Effector memory CD8-positive, alpha-beta T cell (primary cell): Measurements from ENCODE around the gene FAM162B.
"Not testable (repeated sequence)": the region's sequence is repeated elsewhere in the genome, so short reads cannot be mapped to it uniquely, and the experiment has no call there.

Experiments
- ATAC-seq: fragments of 150-1000 bp; cut with Tn5 transposase; replicated peaks from 2 replicates; pipeline ENCODE4 v1.10.0; 2021; ENCODE audit warnings: mild to moderate bottlenecking, moderate library complexity
- DNase-seq, 3 experiments: peaks; one replicate each; pipeline ENCODE4 v3.0.0; 2021
- H3K27ac Mint-ChIP-seq, 2 donors: one replicate each; pipeline ENCODE4 v1.8.0; 2022; ENCODE audit warnings: mild to moderate bottlenecking in 2 of 2, mixed read lengths in 2 of 2, moderate library complexity in 2 of 2
- H3K27me3 Mint-ChIP-seq, 2 donors: one replicate each; pipeline ENCODE4 v1.8.0; 2022; ENCODE audit warnings: mixed read lengths in 2 of 2
- H3K36me3 Mint-ChIP-seq: one replicate; pipeline ENCODE4 v1.8.0; 2022; ENCODE audit warnings: mild to moderate bottlenecking, moderate library complexity, mixed read lengths; ENCODE audit not compliant: insufficient read depth
- H3K4me1 Mint-ChIP-seq, 2 donors: one replicate each; pipeline ENCODE4 v1.8.0; 2022; ENCODE audit warnings: low read depth in 2 of 2, mixed read lengths in 2 of 2
- H3K4me3 Mint-ChIP-seq, 2 donors: one replicate each; pipeline ENCODE4 v1.8.0; 2022; ENCODE audit warnings: mild to moderate bottlenecking in 2 of 2, mixed read lengths in 2 of 2, moderate library complexity in 2 of 2
- H3K9me3 Mint-ChIP-seq, 2 donors: one replicate each; pipeline ENCODE4 v1.8.0; 2022; ENCODE audit warnings: mixed read lengths in 2 of 2

FAM162B gene

GRCh38 chr6:116763906-116764628 lies 1.5 kb downstream of the FAM162B start:
- Mint-ChIP-seq H3K27me3 (peaks cover 48 to 53% of the 10 kb centered on the region in 2 donors), H3K9me3 (no peaks in the 10 kb centered on the region)

GRCh38 chr6:116763048-116763447 lies 2.5 kb downstream of the FAM162B start:
- H3K27me3 Mint-ChIP-seq, result peaks cover 47 to 48% of the 10 kb centered on the region in 2 donors

More at GRCh38 chr6:116763906-116764628, 1.5 kb downstream of the FAM162B start:
- H3K27ac Mint-ChIP-seq, result no peak overlapping the region
- peaks cover 6 to 7% of the 10 kb centered on the region in 2 donors for H3K4me1 Mint-ChIP-seq
- no peak for ATAC-seq
- H3K4me3 Mint-ChIP-seq, result peak overlapping the region; percentile 33 to 79
- DNase-seq, result no peak
- no peaks in the 10 kb centered on the region for H3K36me3 Mint-ChIP-seq

GRCh38 chr6:116762235-116762634 lies 3.3 kb downstream of the FAM162B start:
- Mint-ChIP-seq H3K27ac (no peak overlapping the region), H3K9me3 (no peaks in the 10 kb centered on the region), H3K4me3 (no peak overlapping the region), H3K4me1 (peaks cover 6 to 7% of the 10 kb centered on the region in 2 donors), H3K36me3 (no peaks in the 10 kb centered on the region), H3K27me3 (peaks cover 43 to 48% of the 10 kb centered on the region in 2 donors)
- DNase-seq, result no peak
- ATAC-seq, result no peak

More at GRCh38 chr6:116763048-116763447, 2.5 kb downstream of the FAM162B start:
- Mint-ChIP-seq H3K4me1 (peaks cover 6 to 7% of the 10 kb centered on the region in 2 donors), H3K9me3 (no peaks in the 10 kb centered on the region), H3K36me3 (no peaks in the 10 kb centered on the region), H3K27ac (no peak overlapping the region), H3K4me3 (no peak overlapping the region)
- no peak for ATAC-seq
- DNase-seq, result no peak

- H3K9me3 Mint-ChIP-seq, result no peaks in the 10 kb centered on the region
- DNase-seq (no peak), ATAC-seq (no peak)
- H3K36me3 Mint-ChIP-seq, result no peaks in the 10 kb centered on the region
- peaks cover 39 to 44% of the 10 kb centered on the region in 2 donors for H3K27me3 Mint-ChIP-seq
- H3K27ac Mint-ChIP-seq, result no peak overlapping the region
- H3K4me1 Mint-ChIP-seq, result peaks cover 6 to 7% of the 10 kb centered on the region in 2 donors
- no peak overlapping the region for H3K4me3 Mint-ChIP-seq
Observed at GRCh38 chr6:116761779-116762178, 3.7 kb downstream of the FAM162B start.

- no peaks in the 10 kb centered on the region for H3K36me3 Mint-ChIP-seq
- peaks cover 0 to 6% of the 10 kb centered on the region in 2 donors for H3K27me3 Mint-ChIP-seq
- peaks cover 0 to 9% of the 10 kb centered on the region in 2 donors for H3K9me3 Mint-ChIP-seq
Observed at GRCh38 chr6:116745176-116745575, 20.3 kb downstream of the FAM162B start.

GRCh38 chr6:116741571-116741970 lies 23.9 kb downstream of the FAM162B start:
- Mint-ChIP-seq H3K9me3 (peaks cover 4 to 9% of the 10 kb centered on the region in 2 donors), H3K36me3 (peaks cover 3% of the 10 kb centered on the region), H3K27me3 (no peaks in the 10 kb centered on the region), H3K4me1 (no peaks in the 10 kb centered on the region), H3K27ac (no peak overlapping the region), H3K4me3 (no peak overlapping the region)
- DNase-seq (no peak), ATAC-seq (no peak)

More at GRCh38 chr6:116745176-116745575, 20.3 kb downstream of the FAM162B start:
- ATAC-seq, result no peak
- H3K27ac Mint-ChIP-seq, result no peak overlapping the region
- H3K4me1 Mint-ChIP-seq, result no peaks in the 10 kb centered on the region
- no peak overlapping the region for H3K4me3 Mint-ChIP-seq
- no peak for DNase-seq

GRCh38 chr6:116740486-116740885 lies 25.0 kb downstream of the FAM162B start:
- peaks cover 4 to 16% of the 10 kb centered on the region in 2 donors for H3K9me3 Mint-ChIP-seq
- H3K27me3 Mint-ChIP-seq, DNase-seq, H3K4me1 Mint-ChIP-seq, H3K27ac Mint-ChIP-seq, H3K36me3 Mint-ChIP-seq, H3K4me3 Mint-ChIP-seq, ATAC-seq: not testable (repeated sequence)

- H3K9me3 Mint-ChIP-seq, result peaks cover 4 to 7% of the 10 kb centered on the region in 2 donors
- ATAC-seq, result no peak
- DNase-seq, result no peak
- H3K4me3 Mint-ChIP-seq, result no peak overlapping the region
- H3K4me1 Mint-ChIP-seq, result no peaks in the 10 kb centered on the region
- H3K27me3 Mint-ChIP-seq, result no peaks in the 10 kb centered on the region
- peaks cover 16% of the 10 kb centered on the region for H3K36me3 Mint-ChIP-seq
- no peak overlapping the region for H3K27ac Mint-ChIP-seq
Observed at GRCh38 chr6:116737004-116737403, 28.5 kb downstream of the FAM162B start.

GRCh38 chr6:116730513-116730912 lies 35.0 kb downstream of the FAM162B start:
- peaks cover 63% of the 10 kb centered on the region for H3K36me3 Mint-ChIP-seq
- H3K9me3 Mint-ChIP-seq, result peaks cover 0 to under 1% of the 10 kb centered on the region in 2 donors
- no peaks in the 10 kb centered on the region for H3K4me1 Mint-ChIP-seq
- ATAC-seq, result no peak
- H3K4me3 Mint-ChIP-seq, result no peak overlapping the region
- no peaks in the 10 kb centered on the region for H3K27me3 Mint-ChIP-seq
- no peak for DNase-seq
- no peak overlapping the region for H3K27ac Mint-ChIP-seq

GRCh38 chr6:116726947-116727346 lies 38.6 kb downstream of the FAM162B start:
- H3K9me3 Mint-ChIP-seq, result no peaks in the 10 kb centered on the region
- peaks cover 70% of the 10 kb centered on the region for H3K36me3 Mint-ChIP-seq
- ATAC-seq (no peak), DNase-seq (no peak)
- H3K27ac Mint-ChIP-seq, result no peak overlapping the region
- no peaks in the 10 kb centered on the region for H3K27me3 Mint-ChIP-seq
- no peak overlapping the region for H3K4me3 Mint-ChIP-seq
- peaks cover 0 to 3% of the 10 kb centered on the region in 2 donors for H3K4me1 Mint-ChIP-seq

GRCh38 chr6:116714761-116715160 lies 50.8 kb downstream of the FAM162B start:
- Mint-ChIP-seq H3K27me3 (no peaks in the 10 kb centered on the region), H3K4me1 (peaks cover 7 to 22% of the 10 kb centered on the region in 2 donors), H3K27ac (peak overlapping the region in 1 of 2 donors; percentile 28), H3K36me3 (peaks cover 70% of the 10 kb centered on the region), H3K4me3 (no peak overlapping the region), H3K9me3 (no peaks in the 10 kb centered on the region)
- no peak for DNase-seq
- no peak for ATAC-seq

GRCh38 chr6:116714296-116714695 lies 51.2 kb downstream of the FAM162B start:
- H3K36me3 Mint-ChIP-seq, result peaks cover 69% of the 10 kb centered on the region
- peaks cover 7 to 25% of the 10 kb centered on the region in 2 donors for H3K4me1 Mint-ChIP-seq
- H3K9me3 Mint-ChIP-seq, result no peaks in the 10 kb centered on the region
- DNase-seq (no peak), ATAC-seq (no peak)
- H3K27me3 Mint-ChIP-seq, result no peaks in the 10 kb centered on the region
- H3K27ac Mint-ChIP-seq, result peak overlapping the region in 1 of 2 donors; percentile 28
- H3K4me3 Mint-ChIP-seq, result no peak overlapping the region

GRCh38 chr6:116705917-116706316 lies 59.6 kb downstream of the FAM162B start:
- ATAC-seq, result no peak
- peaks cover 68% of the 10 kb centered on the region for H3K36me3 Mint-ChIP-seq

GRCh38 chr6:116703888-116704287 lies 61.6 kb downstream of the FAM162B start:
- not testable (repeated sequence) for H3K27me3 Mint-ChIP-seq, H3K27ac Mint-ChIP-seq, H3K4me3 Mint-ChIP-seq, DNase-seq, ATAC-seq, H3K9me3 Mint-ChIP-seq
- Mint-ChIP-seq H3K36me3 (peaks cover 71% of the 10 kb centered on the region), H3K4me1 (peaks cover 0 to 13% of the 10 kb centered on the region in 2 donors)

More at GRCh38 chr6:116705917-116706316, 59.6 kb downstream of the FAM162B start:
- no peak for DNase-seq
- Mint-ChIP-seq H3K9me3 (no peaks in the 10 kb centered on the region), H3K27ac (peak overlapping the region in 1 of 2 donors; percentile 19), H3K4me1 (peaks cover 0 to 9% of the 10 kb centered on the region in 2 donors), H3K27me3 (no peaks in the 10 kb centered on the region), H3K4me3 (no peak overlapping the region)
